HTERT RPE-1 (cell line): ENCODE results near the gene SMCO2.
"Not testable (repeated sequence)": the region's sequence is repeated elsewhere in the genome, so short reads cannot be mapped to it uniquely, and the experiment has no call there.

Experiments
- in situ Hi-C: fragments of 300-500 bp; cut with MboI; formaldehyde crosslinking; loops from 4 replicates; pipeline ENCODE4 v1.14.3; 2020; ENCODE audit warnings: low sequenced_read_pairs

The SMCO2 gene

DNA sequence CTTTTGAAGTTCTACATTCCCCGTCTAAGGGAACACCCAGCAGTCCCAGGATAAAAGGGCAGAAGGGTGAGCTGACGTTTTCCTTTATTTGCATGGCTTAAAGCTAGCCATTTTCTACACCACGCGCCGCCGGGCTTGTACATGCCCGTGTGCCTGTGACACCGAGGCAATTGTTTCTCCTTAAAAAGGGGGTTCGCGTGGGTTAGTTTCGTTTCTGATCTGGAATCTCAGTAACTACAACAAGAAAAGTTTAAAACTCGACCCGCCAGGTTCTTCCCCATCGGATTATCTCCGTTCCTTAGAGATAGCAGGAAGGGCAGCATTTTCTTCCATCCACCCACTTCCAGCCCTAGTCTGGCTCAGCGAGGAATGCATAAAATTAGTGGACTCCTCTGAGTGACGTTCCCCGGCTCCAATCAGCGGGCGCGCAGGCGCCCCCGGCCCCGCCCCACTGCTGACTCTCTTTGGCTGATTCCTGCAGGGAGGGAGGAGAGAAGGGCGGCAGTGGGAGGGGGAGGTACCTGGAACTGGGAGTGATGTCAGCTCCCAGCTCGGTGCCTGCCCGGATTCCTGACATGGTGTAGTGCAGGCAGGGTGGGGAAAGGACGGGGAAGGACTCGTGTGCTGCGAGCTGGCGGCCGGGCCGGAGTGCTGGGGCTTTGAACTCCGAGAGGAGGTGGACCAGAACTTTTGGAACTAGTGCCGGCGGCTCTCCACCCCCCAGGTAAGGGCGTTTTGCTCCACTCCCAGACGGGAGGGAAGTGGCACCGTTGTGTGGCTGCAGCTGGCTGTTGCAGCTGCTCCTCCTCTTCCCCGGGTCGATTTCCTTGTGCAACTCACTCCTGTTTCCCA lies 77.3 kb downstream of the SMCO2 start, which contains the start of gene PPFIBP1:
TSS of gene PPFIBP1 (plus strand) at position 565 of the 852 bp plus-strand sequence. CDS start 109,191 bp downstream, outside the sequence.
- in situ Hi-C loops, result no loop called here

GRCh38 chr12:27524494-27524835 lies 77.9 kb downstream of the SMCO2 start:
- in situ Hi-C loops, result no loop called here

DNA sequence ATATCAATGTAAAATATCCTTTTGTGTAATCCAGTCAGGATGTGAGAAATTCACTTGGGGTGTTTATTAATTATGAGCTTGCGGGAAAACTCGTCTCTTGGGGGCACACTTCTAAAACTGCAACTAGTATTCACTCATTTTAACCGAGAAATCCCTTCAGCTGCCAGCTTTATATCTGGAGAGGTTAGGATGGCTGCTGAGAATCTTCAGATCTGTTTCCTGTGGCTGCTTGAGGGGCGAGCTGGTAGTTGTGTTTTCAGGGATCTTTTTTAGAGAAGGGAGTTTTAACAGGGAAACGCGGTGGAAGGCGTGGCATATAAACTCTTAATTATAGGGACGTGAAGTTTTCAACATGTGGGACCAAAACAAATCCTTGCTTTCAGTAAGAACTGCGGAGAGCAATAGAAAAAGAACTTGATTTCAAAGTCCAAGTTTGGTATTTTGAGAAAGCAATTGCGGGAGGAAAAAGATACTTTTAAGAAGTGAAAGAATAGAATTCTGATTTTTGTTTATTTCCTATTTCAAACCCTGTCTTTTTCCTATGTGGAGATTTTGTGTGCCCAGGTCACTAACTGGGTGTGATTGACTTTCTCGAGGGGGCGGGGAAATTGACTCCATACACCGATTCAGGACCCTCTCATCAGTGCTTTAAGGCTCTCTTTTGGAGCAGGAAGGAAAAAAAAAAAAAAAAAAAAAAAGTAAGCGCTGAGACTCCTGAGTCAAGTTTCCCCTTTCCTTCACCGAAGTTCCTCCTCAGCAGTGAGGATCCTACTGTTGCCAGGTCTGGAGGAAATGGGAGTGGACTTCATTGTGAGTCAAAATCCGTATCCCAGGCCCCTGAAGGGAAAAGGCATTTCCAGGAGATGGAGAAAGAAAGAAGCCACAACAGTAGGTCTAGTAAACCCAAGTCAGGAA lies 78.6 kb downstream of the SMCO2 start:
- in situ Hi-C loops, result no loop called here

- in situ Hi-C loops, result no loop called here
Measured at GRCh38 chr12:27527512-27527911, 81.0 kb downstream of the SMCO2 start.

DNA sequence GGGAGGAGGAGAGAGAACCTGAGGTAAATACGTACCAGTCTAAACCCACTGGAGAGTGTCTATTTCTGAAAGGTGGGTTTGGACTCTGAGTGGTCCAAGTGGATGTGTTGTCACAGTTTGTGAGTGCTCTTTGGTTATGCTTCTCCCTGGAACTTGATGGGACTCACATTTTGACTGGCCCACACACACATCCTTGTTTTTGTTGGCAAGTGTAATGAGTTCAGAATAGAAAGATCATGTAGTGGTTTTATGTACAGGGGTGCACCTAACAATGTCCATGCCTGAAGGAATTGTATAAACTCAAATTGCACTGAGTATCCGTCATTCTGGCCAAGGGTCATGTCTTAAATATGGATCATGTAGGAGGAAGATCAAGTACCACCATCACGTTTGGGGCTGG lies 82.3 kb downstream of the SMCO2 start:
- in situ Hi-C loops, result no loop called here

DNA sequence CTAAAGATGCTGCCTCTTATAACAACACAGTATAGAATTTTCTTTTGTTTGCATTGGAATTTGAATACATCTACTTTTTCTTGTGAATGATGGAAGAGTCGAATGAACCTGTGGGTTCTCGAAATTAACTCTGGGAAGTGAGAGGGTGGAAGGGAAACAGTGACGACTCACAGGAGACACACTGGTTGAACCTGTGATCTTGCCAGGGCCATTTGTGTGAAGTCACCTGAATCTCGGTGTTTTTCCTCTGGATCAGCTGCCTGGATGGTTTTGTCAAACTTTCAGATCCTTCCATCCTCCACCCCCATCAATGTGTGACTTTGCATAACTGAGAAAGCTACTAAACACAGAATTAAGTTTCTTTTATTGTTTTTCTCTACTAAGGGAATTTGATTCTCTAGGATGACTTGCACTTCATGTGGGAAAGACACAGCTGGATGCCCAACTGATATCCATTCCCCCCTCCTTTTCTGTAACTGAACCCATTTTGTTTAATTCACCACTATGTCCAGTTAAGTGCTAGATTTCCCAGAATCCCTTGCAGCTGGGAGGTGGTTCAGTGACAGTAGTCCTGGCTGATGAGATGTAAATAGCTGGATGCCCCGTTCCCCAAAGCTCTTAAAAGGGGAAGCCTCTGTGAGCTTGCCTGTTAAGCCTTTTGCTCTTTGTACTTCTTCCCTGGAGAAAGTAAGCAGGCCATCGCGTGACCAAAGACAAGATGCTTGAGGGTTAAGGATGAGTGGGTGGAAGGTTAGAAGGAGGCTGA lies 83.8 kb downstream of the SMCO2 start:
- in situ Hi-C loops, result no loop called here

DNA sequence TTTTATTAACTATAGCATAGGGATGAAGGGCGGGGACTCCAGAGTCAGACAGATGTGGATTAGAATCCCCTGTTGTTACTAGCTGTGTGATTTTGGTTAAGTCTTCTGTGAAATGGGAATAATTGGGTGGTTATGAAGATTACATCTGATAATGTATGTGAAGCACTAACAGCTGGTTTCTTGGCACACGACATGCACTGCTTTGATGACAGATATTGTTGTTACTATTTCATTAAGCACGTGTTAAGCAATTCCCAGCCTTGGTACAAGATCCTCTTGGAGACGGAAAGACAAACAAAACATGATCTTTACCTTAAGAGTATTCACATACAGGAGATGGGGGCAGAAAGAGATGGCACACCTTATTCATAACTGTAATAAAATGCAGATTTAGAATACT lies 85.4 kb downstream of the SMCO2 start:
- in situ Hi-C loops, result no loop called here

- in situ Hi-C loops, result no loop called here
Measured at GRCh38 chr12:27534060-27534764, 87.7 kb downstream of the SMCO2 start.

DNA sequence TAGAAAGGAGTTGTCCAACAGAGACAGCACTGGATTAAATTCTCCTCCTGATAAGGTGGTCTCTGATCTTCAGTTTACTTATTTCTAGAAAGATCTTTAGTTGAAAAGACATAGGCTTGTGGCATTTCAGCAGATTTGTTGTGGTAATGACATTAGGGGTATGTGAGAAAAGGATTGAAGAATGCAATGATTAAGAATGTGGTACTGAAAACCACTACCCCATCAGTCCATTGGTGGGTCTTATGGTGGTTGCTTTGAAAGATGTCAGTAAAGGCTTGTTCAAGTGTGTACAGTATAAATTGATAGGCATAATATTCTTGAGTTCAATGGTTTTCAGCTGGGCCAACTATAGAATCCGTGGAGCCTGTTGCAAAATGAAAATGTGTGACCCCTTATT lies 88.2 kb downstream of the SMCO2 start:
- in situ Hi-C loops, result no loop called here

DNA sequence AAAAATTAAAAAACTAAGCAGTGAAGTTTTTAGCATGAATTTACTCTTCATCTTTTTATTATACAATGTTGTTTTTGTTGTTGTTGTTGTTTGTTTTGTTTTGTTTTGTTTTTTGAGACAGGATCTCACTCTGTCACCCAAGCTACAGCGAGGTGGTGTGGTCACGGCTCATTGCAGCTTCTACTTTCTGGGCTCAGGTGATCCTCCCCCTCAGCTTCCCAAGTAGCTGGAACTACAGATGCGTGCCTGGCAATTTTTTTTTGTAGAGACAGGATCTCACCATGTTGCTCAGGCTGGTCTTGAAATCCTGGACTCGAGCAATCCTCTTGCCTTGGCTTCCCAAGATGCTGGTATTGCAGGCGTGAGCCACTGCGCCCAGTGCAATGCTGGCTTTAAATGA lies 88.8 kb downstream of the SMCO2 start:
- in situ Hi-C loops, result no loop called here

DNA sequence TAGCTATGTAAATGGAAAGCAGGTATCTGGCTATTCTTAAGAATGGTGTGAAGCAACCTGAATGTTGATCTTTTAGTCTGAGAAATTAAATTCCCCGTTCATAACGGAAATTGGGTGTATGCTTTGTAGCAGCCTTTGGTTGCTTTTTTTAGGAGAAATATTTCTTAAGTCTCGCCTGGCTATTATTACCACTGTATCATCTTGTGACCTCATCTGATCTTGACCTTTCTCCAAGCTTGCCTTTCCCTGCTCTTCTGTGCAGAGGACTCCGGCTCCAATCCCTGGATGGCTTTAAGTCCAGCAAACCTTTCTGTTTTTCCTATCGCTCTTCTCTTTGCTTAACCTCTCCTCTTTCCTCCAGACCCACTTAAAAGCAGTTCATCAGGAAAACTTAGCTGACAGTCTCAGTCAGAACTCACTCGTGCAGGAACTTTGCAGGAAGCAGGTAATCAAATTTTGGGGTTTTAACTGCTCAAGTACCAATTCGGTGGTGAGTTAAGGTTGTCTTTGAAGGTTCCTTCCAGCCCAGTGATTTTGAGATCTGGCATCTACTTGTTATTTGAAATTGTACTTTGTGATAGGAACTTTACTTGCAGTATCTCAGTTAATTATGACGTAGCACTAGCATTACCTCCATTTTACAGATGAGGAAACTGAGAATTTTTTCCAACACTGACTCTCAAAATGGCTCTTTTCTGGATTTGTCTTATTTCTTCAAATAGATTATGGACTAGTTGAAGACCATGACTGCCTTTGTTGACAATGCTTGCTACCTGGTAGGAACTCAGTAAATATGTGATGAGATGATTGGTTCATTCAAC lies 91.5 kb downstream of the SMCO2 start:
- in situ Hi-C loops, result no loop called here

- in situ Hi-C loops, result no loop called here
Measured at GRCh38 chr12:27539191-27539631, 92.7 kb downstream of the SMCO2 start.

DNA sequence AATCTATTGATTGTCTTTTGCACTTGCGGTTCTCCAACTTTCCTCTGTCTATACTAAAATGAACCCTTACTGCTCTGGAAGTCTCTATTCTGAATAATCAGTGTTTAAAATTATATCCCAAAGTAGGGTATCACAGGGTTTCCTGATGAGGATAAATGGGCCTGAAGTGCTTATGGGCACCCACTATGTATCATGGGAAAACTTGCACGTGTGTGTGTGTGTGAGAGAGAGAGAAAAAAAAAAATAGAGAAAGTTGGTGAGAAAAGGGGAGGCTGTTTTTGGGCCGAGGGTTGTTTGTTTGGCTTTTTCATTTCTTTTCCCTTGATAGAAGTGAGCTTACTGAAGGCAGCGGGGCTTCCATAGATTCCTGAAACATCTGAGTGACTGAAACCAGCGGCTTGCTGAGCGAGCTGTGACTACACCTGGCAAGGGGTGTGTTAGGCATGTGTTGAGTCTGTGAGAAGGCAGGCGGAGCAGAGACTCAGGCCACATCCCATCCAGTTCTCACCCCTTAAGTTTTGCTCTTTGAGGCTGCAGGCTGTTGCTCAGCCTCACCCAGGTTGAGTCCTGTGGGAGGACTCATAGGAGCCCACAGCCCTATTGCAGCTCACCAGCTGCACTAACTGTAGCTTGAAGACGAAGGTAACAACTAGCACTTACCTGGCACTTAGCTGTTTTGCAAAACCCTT lies 94.6 kb downstream of the SMCO2 start:
- in situ Hi-C loops, result no loop called here

DNA sequence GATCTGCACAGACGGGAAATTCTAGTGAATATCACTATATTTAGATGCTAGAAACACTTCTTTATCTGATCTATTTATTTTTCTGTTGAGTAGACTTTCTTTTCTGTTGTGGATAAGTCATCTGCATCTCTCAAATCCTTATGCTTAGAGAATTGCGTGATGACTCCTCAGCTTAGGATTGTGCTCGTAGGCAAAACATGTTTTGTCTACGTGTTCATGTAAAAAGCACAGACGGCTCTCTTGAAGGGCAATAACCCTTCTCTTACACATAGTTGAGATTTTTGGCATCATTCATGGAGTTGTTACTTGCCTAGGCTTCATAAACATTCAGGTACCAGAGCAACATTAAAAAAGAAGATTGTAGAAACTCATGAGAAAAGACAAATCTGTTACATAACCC lies 96.1 kb downstream of the SMCO2 start:
- in situ Hi-C loops, result no loop called here

- in situ Hi-C loops, result not testable (repeated sequence)
Measured at GRCh38 chr12:27544858-27545257, 98.3 kb downstream of the SMCO2 start.

- in situ Hi-C loops, result no loop called here
Measured at GRCh38 chr12:27545665-27546064, 99.1 kb downstream of the SMCO2 start.

DNA sequence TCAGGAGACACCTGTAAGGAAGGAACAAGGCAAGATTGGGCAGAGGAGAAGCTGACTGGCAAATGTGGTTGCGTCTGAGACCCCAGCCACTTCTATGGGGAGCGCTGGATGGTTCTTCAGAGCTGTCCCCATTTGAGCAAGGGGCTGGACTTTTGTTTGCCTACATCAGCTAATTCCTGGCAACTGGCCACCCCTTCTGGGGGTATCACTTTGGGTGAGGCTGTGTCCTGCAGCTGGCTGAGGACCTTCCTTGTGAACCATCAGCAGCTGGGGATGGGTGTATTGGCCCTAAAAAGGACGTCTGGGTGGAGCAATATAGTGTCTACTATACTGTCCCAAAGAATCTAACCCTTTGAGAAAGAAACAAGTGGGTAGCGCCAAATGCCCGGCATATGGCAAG lies 101.1 kb downstream of the SMCO2 start:
- in situ Hi-C loops, result no loop called here

GRCh38 chr12:27548301-27549199 lies 102.0 kb downstream of the SMCO2 start:
- in situ Hi-C loops, result no loop called here
